DMS 273 treated with DMSO at 0.1 percent for 48 hours (cell line): ENCODE measurements around the gene JARID2.

Experiments used
- DNase-seq: peaks from one replicate; lab custom pipeline; 2025; lab: John Stamatoyannopoulos, UW

The JARID2 gene

GRCh38 chr6:15421945-15422733 lies 176.3 kb downstream of the JARID2 start:
- DNase-seq, result no peak

GRCh38 chr6:15423286-15423993 lies 177.6 kb downstream of the JARID2 start:
- no peak for DNase-seq

GRCh38 chr6:15425947-15426346 lies 180.1 kb downstream of the JARID2 start:
- DNase-seq, result no peak

DNA sequence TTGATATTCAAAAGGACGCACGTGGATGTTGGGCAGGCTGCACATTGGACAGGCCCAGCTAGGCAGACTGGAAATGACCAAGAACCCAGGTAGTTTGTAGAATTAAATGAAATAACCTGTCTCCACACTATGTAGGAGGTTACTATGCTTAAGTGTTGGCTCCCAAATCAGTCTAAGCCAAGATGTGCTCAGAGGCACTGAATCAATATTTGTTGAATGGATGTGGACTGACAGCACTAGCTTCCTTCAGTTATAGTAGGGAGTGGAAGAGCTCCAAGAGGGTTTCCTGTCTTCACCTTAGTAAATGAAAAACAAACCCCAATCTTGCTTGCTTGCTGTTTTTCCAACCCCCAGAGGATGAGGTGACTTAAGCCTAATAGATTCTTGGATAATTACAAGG lies 180.5 kb downstream of the JARID2 start:
- no peak for DNase-seq

GRCh38 chr6:15426901-15427300 lies 181.0 kb downstream of the JARID2 start:
- no peak for DNase-seq

DNA sequence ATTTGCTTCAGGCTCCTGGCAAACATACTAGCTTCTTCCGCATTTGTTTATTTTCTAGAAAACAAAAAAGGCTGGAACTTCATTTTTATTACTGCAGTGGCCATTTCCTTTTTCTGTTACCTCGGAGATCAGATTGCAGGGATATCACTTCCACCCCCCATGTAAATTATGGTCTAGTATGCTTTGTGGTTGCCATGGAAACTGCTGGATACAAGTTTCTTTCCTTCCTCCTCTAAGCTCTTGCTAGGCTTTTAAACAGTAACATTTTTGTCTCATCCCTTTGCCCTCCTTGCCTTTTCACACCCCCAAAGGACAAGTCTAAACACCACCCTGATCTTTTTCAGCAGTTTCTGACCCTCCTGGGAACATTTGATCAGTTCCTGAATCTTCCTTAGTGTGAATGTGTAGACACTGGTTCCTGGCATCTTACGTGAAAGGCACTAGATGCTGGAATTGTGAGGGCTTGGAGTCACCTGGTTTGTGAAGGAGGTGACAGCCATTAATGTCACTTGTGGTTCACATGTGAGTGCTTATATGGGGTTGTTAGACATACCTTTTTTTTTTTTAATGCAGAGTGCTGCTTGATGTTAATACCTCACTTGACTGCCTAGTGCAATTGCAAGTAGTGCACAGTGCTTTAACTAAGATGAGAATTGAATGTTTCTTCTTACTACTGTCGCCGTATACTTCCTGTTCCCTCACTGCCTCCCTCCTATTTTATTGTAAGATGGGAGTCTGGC lies 181.6 kb downstream of the JARID2 start:
- no peak for DNase-seq

DNA sequence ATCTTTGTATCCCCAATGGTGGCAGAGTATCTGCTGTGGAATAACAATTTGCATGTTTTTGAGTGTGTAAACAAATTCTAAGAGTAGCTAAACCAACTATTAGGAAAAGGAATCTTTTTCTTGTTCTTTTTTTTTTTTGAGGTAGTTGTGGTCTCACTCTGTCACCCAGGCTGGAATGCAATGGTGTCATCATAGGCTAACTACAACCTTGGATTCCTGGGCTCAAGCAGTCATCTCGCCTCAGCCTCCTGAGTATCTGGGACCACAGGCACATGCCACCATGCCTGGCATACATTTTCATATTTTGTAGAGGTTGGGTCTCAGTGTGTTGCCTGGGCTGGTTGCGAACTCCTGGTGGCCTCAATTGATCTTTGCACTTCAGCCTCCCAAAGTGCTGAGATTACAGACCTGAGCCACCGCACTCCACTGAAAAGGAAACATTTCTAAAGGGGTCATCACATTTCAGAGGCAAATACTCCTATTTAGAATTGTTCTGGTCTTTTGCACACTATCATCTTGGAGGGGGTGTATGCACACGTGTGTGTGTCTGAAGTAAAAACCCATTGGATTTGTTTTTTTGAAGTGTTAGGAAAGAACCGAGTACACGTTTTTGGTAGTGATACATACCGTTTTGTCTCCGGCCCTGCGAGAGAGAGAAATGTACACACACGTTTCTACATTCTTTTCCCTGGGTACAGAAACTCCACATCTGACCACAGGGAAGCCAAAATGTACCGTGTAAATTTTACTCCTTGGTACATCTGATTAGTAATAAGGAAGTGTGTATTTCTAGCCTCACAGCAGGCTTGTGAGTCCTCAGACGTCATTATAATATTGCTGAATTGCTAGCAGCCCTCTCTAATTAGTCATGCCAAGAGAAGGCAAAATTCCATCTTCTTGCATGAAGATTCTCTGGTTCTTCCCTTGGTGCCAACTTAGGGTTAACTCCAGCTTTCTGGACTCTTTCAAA lies 183.6 kb downstream of the JARID2 start:
- no peak for DNase-seq

GRCh38 chr6:15430186-15430585 lies 184.3 kb downstream of the JARID2 start:
- no peak for DNase-seq

DNA sequence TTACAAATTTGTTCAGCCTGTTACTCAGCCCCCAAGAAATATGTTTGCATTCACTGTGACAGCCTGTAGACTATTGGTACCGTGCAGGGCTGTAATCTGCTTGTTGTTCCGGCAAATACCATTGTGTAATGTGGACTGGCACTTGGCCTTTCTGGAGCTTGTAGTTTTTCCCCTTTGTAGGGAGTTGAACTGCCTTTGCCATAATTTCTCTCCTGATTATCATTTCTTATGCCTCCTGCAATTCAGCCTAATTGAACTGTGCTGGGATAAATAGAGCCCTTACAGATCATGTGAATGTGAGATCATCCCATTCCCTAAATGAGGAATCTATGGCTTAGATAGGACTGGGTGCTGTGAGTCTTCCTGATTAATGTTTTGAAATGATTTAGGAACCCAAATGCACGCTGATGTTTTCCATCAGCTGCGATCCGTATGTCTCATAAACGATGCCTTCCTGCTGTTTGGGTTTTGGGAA lies 185.1 kb downstream of the JARID2 start:
- DNase-seq, result no peak

DNA sequence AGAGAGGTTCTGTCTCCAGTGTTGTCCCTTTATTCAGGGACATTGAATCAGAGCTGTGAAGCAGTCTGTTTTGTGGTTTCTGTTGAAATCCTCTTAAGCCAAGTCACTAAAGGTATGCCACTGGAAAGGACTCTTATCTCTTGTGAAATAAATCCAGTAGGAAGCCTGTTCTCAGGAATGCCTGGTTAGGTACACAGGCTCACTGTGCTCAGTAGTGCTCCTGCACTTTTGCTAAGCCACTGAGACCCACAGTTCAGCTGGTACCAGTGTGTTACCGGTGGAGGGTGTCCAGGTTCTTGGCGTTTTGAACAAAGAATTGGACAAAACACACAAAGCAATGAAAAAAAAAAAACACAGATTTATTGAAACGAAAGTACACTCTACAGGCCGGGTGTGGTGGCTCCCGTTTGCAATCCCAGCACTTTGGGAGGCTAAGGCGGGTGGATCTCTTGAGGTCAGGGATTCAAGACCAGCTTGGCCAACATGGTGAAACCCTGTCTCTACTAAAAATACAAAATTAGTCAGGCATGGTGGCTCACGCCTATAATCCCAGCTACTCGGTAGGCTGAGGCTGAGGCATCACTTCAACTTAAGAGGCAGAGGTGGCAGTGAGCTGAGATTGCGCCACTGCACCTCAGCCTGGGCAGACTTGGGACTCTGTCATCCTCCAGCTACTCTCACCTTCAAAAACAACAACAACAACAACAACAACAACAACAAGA lies 186.1 kb downstream of the JARID2 start:
- DNase-seq, result no peak

DNA sequence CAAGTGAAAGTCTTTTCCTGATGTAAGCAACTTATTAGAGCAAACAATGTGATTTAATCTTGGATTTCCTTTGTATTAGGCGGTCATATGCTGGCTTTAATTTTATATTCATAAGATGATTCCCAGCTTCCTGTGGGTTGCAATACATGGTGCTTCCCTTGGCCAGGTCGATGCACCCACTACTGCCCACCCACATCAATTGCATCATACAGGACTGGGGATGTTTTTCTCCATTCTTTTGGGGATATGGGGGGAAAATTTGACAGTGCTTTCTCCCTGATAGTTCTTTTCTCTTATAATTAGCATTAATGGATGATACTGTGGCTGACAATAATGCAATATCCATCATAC lies 187.6 kb downstream of the JARID2 start:
- no peak for DNase-seq

- DNase-seq, result no peak
Observed at GRCh38 chr6:15434263-15434662, 188.4 kb downstream of the JARID2 start.

DNA sequence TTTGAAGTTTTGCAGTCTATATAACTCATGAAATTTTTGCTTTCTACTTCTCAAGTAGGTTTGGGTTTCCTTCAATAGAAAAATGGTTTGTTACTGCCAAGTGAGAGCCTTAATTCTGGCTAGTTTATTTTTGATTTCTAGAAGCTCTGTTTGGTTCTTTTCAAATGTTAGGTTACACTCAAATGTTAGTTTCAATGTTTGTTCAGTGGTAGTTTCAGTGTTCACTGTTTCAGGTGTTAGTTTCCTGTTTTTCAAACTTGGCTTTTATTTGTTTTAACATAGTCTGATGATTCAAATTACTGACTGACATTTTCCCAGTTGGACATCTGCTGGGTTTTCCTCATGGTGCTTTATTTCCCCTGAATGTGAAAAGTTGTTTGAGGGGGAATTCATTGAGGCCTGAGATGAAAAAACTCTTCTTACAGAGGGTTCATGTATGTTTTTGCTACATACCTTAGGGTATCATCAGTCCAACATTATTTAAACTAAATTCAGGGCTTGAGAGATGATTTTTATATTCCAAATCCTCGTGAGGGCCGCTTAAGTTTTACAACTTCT lies 189.0 kb downstream of the JARID2 start:
- DNase-seq, result no peak

GRCh38 chr6:15435468-15435867 lies 189.6 kb downstream of the JARID2 start:
- no peak for DNase-seq

DNA sequence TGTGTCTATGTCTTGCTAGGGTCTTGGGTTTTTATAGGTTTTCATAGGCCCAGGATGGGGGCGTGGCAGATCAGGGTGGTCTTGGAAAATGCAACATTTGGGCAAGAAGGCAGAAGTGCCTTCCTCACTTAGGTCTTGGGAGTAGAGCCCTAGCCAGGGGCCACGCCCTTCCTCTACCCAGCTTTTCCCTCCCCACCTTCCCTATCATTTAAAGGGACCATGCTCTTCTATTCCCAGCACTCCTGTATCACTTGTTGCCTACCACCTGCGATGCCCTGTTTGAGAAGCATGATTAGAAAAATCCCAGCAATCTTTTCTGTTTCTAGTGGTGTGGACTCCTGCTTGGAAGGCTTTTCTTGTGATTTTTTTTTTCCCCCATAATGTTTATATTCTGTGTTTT lies 190.6 kb downstream of the JARID2 start:
- DNase-seq, result no peak

DNA sequence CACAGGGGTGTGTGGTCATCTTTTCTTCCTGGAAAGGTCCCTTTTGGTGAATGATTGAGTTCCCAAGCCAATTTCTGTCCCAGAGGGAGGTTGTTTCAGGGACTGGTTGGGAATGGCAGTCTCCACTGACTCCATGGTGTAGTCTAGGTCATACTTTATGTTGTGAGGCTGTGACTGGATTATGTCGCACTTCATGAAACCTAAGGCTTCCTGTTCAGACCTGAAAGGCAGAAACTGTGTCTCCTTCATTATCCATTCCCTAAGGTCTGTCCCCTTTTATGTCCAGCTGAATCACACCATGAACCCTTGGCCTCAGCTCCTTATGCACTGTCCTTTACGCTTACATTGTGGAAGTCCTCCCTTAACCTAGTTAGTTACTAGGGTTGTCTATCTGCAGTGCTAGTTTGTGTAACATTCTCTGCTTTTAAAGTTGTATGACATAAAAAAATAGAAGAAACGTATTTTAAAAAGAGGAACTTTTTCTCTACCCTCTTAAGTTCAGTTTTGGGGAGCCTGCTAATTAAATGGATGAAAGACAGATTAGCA lies 191.3 kb downstream of the JARID2 start:
- no peak for DNase-seq

DNA sequence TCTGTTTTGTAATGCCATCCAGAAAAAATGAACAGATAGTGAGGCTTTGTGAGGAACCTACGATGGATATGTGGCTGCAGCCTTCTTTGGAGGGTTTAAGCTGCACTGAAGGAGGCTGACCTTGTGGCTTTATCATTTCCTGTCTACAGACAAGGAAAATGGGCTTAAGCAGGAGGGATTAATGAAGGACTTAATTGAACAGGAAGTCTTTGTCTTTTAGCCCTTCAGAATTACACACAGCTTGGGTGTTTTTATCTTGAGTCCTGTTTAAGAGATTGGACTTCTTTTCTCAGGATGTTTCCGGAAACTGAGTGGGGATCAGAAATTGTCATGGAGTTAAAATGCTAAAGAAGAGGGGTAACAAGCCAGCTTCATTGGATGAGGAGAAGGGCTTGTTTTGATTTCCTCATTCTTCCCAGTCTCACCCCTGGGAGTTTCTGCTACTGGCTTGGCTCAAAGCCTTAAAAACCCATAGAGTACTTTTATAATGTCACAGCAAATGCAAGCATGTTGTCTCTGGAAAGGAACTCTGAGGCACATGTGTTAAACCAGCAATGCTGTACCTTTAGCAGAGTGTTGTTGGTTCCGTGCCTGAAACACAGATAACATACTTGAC lies 193.6 kb downstream of the JARID2 start:
- no peak for DNase-seq

DNA sequence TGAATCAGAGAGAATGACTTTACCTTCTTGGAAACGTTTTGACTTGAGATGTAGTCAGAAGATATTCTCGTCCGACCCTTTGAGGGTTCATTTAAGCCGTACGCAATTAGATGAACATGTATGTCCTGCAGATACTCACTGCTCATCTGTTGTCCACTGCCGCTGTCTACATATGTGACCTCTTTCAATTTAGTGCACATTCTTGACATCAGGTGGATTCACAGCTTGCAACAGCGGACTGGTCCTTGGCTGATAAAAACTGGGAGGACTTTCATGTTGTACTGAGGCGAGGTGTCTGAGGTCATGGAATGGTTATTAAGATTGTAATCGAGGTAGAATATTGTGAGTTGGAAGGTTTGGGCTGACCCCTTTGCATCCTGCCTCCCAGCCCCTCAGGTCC lies 194.2 kb downstream of the JARID2 start:
- DNase-seq, result no peak

DNA sequence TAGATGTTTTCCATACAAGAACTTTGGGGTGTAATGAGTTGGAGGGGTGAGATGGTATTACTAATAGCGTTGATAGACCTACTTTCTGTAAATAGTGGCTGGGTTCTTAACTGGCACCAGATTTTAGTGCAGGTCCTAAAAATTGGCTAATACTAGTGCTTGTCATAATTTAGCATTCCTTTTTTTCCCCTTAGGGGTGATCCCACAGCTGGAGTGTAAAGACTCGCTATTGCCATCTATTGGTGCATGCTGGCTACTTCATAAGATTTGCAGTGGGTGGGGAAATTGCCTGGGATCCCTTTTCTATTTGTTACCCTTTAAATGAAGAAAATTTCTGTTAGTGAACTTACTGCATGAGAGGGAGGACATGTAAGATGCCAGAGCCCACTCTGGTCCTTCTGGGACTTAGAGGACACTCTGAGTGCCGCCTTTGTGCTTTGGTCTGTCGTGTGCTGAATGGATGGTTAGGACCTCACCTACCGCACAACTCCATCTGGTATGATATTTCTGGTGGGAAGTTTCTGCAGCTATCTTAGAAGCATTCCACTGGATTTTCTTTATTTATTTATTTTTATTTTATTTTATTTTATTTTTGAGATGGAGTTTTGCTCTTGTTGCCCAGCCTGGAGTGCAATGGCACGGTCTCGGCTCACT lies 195.5 kb downstream of the JARID2 start:
- DNase-seq, result no peak
